Natural killer cell (primary cell): ENCODE results near the gene ZYG11B. TPM values are rescaled to one million over a fixed set of nuclear protein-coding genes. Genes with fewer than 3 reads are reported as not detected.

ENCODE experiments used
- ATAC-seq, 3 donors: fragments of 150-1000 bp in 2 of 3; fragments of 200-7000 bp in 1 of 3; cut with Tn5 transposase; 1 replicate in 1 of 3; 2 replicates in 2 of 3; pipeline ENCODE4 v1.10.0; 2021; ENCODE audit warnings: mild to moderate bottlenecking in 2 of 3, moderate library complexity in 2 of 3
- DNase-seq, 2 donors: peaks; one replicate each; pipeline versions ENCODE4 v3.0.0 to v3.0.0-alpha.2; 2013 to 2021; ENCODE audit warnings: mixed read lengths in 1 of 2
- H3K27ac ChIP-seq: one replicate; pipeline ENCODE4 v1.5.1; 2013; ENCODE audit warnings: mild to moderate bottlenecking, low read length
- H3K27me3 ChIP-seq: one replicate; pipeline ENCODE4 v1.6.1; 2013; ENCODE audit warnings: low read length; ENCODE audit not compliant: control insufficient read depth, insufficient read depth
- H3K36me3 ChIP-seq: one replicate; pipeline ENCODE4 v1.6.1; 2013; ENCODE audit warnings: low read length; ENCODE audit not compliant: control insufficient read depth, insufficient read depth
- H3K4me1 ChIP-seq: one replicate; pipeline ENCODE4 v1.6.1; 2013; ENCODE audit warnings: low read length; ENCODE audit not compliant: control insufficient read depth, insufficient read depth
- H3K4me3 ChIP-seq: one replicate; pipeline ENCODE4 v1.5.1; 2013; ENCODE audit warnings: low read length
- H3K9me3 ChIP-seq: one replicate; pipeline ENCODE4 v1.6.1; 2013; ENCODE audit warnings: low read length; ENCODE audit not compliant: control insufficient read depth, insufficient read depth
- H3K27ac Mint-ChIP-seq, 2 donors: one replicate each; pipeline ENCODE4 v1.8.0; 2022; ENCODE audit warnings: mild to moderate bottlenecking in 2 of 2, mixed read lengths in 2 of 2, moderate library complexity in 1 of 2
- H3K27me3 Mint-ChIP-seq, 2 donors: one replicate each; pipeline ENCODE4 v1.8.0; 2022; ENCODE audit warnings: low read depth in 2 of 2, mixed read lengths in 2 of 2
- H3K36me3 Mint-ChIP-seq: one replicate; pipeline ENCODE4 v1.8.0; 2022; ENCODE audit warnings: mixed read lengths
- H3K4me1 Mint-ChIP-seq, 2 donors: one replicate each; pipeline ENCODE4 v1.8.0; 2022; ENCODE audit warnings: mixed read lengths in 2 of 2
- H3K4me3 Mint-ChIP-seq: one replicate; pipeline ENCODE4 v1.8.0; 2022; ENCODE audit warnings: mild to moderate bottlenecking, moderate library complexity, mixed read lengths
- H3K9me3 Mint-ChIP-seq, 2 donors: one replicate each; pipeline ENCODE4 v1.8.0; 2022; ENCODE audit warnings: mixed read lengths in 2 of 2
- WGBS: methylation state at CpG from one replicate; pipeline ENCODE4 v1.1.7; 2013; ENCODE audit warnings: missing lambda C conversion rate; ENCODE audit not compliant: insufficient coverage; 5-methylcytosine and 5-hydroxymethylcytosine counted together
- intact Hi-C: fragments of 100-400 bp; cut with micrococcal nuclease; formaldehyde crosslinking; loops from one replicate; pipeline ENCODE4 v1.14.2; 2022
- total RNA-seq, 4 donors: library from RNA; stranded (reverse); fragments of 120-200 nt in 1 of 4; gene quantifications; one replicate each; pipeline versions ENCODE4 v1.2.3 to v1.2.4, GENCODE V29; 2013 to 2022
- TF ChIP-seq, protein P1 (sequence below): fragments of 200-600 bp; IDR thresholded peaks from one replicate; pipeline ENCODE4 v1.8.0; 2022; ENCODE audit warnings: antibody characterized with exemption

Gene ZYG11B
- total RNA-seq, 3 donors from 2014 or later (not counting 1 experiment from before 2014, with no cell fraction given), result 7.4 to 11.8 (median 10.7) TPM

DNA sequence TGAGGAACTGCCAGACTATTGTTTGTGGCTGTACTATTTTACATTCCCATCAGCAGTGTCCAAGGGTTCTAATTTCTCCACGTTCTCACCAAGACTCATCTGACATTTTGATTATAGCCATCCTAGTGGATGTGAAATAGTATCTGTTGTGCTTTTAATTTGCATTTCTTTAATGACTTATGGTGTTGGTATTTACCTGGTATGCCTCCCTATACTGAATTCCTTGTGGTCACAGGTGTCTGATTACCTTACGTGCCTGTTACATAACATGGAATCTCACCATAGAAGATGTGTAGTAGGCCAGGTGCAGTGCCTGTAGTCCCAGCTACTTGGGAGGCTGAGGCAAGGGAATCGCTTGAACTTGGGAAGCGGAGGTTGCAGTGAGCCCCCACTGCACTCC, 129.8 kb downstream of the ZYG11B start:
- Histone ChIP-seq H3K4me3 (no peak overlapping the region), H3K9me3 (no peaks in the 10 kb centered on the region), H3K4me1 (no peaks in the 10 kb centered on the region), H3K36me3 (no peaks in the 10 kb centered on the region), H3K27me3 (no peaks in the 10 kb centered on the region), H3K27ac (no peak overlapping the region)
- Mint-ChIP-seq H3K27me3 (no peaks in the 10 kb centered on the region), H3K4me3 (no peak overlapping the region), H3K9me3 (no peaks in the 10 kb centered on the region), H3K27ac (no peak overlapping the region), H3K36me3 (no peaks in the 10 kb centered on the region), H3K4me1 (no peaks in the 10 kb centered on the region)
- ATAC-seq, result no peak
- DNase-seq, result no peak
- WGBS, result 100% methylated on average over 2 of the region's 4 CpGs
- TF ChIP-seq, protein P1, sequence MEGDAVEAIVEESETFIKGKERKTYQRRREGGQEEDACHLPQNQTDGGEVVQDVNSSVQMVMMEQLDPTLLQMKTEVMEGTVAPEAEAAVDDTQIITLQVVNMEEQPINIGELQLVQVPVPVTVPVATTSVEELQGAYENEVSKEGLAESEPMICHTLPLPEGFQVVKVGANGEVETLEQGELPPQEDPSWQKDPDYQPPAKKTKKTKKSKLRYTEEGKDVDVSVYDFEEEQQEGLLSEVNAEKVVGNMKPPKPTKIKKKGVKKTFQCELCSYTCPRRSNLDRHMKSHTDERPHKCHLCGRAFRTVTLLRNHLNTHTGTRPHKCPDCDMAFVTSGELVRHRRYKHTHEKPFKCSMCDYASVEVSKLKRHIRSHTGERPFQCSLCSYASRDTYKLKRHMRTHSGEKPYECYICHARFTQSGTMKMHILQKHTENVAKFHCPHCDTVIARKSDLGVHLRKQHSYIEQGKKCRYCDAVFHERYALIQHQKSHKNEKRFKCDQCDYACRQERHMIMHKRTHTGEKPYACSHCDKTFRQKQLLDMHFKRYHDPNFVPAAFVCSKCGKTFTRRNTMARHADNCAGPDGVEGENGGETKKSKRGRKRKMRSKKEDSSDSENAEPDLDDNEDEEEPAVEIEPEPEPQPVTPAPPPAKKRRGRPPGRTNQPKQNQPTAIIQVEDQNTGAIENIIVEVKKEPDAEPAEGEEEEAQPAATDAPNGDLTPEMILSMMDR, result no peak
- intact Hi-C loops, result no loop called here

DNA sequence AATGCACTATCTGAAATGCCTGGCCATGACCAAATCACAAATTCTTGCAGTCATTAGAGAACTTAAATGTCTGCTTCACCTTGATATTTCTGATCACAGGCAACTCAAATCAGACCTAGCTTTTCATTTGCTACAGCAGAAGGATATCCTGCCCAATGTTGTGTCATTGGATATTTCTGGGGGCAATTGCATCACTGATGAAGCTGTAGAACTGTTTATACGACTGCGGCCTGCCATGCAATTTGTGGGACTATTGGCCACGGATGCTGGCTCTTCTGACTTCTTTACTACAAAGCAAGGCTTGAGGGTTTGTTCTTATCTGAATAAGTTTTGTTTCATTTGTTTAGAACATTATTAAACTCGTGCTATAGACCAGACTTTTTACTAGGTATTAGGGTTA, 131.2 kb downstream of the ZYG11B start:
- no peaks in the 10 kb centered on the region for H3K4me1 Mint-ChIP-seq
- H3K27me3 Mint-ChIP-seq, result no peaks in the 10 kb centered on the region
- no peak overlapping the region for H3K4me3 ChIP-seq
- H3K9me3 Mint-ChIP-seq, result no peaks in the 10 kb centered on the region
- WGBS, result 90% methylated on average over 3 of the region's 4 CpGs
- DNase-seq (no peak), ATAC-seq (no peak)
- H3K36me3 ChIP-seq, result no peaks in the 10 kb centered on the region
- H3K4me3 Mint-ChIP-seq, result no peak overlapping the region
- TF ChIP-seq, protein P1, result no peak
- H3K9me3 ChIP-seq, result no peaks in the 10 kb centered on the region
- intact Hi-C loops, result no loop called here
- H3K4me1 ChIP-seq, result no peaks in the 10 kb centered on the region
- no peak overlapping the region for H3K27ac ChIP-seq
- no peaks in the 10 kb centered on the region for H3K27me3 ChIP-seq
- no peak overlapping the region for H3K27ac Mint-ChIP-seq
- H3K36me3 Mint-ChIP-seq, result no peaks in the 10 kb centered on the region

DNA sequence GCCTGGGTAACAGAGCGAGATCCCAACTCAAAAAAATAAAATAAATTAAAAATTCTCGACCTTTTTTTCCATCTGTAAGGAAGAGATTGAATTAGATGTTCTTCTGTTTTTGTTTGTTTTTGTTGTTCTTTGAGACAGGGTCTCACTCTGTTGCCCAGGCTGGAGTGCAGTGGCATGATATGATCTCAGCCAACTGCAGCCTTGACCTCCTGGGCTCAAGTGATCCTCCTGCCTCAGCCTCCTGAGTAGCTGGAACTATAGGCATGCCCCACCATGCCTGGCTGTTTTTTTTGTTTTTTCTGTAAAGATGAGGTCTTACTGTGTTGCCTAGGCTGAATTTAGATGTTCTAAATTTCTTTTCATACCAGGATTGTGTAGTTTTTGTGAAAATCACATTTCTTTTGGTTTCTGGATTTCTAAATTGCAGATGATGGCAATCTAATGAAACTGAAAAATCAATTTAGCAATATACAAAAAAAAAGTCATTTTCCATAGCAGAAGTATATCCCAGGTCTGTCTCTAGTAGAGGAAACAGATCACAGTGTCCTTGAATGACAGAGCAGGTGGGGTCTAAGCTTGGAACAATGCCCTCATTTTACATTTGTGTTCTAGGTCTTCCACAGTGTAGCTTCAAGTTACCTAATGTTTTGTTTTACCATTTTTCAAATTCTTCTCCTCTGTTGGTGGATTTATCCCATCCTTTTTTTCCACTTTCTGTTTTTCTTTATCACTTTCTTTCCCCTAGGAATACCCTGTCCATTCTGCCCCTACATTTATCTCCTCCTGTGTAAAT, 136.6 kb downstream of the ZYG11B start:
- no peak overlapping the region for H3K4me3 Mint-ChIP-seq
- no peak overlapping the region for H3K27ac ChIP-seq
- DNase-seq (no peak), ATAC-seq (no peak)
- no CpG with 5 or more reads among the region's 2 CpGs for WGBS
- intact Hi-C loops, result no loop called here
- no peak overlapping the region for H3K4me3 ChIP-seq
- H3K4me1 Mint-ChIP-seq, result no peaks in the 10 kb centered on the region
- H3K36me3 ChIP-seq, result no peaks in the 10 kb centered on the region
- no peak overlapping the region for H3K27ac Mint-ChIP-seq
- TF ChIP-seq, protein P1, result no peak
- no peaks in the 10 kb centered on the region for H3K9me3 Mint-ChIP-seq
- peaks cover 3 to 12% of the 10 kb centered on the region in 2 donors for H3K27me3 Mint-ChIP-seq
- H3K4me1 ChIP-seq, result no peaks in the 10 kb centered on the region
- no peaks in the 10 kb centered on the region for H3K27me3 ChIP-seq
- H3K36me3 Mint-ChIP-seq, result no peaks in the 10 kb centered on the region
- H3K9me3 ChIP-seq, result no peaks in the 10 kb centered on the region
